DOHH2 (cell line): ENCODE measurements around the gene PTPRN2.

Experiments
- CTCF ChIP-seq: fragments of 200-600 bp; sonication (generic); IDR thresholded peaks from one replicate; pipeline ENCODE4 v1.5.1; 2014; ENCODE audit warnings: antibody characterized with exemption, mild to moderate bottlenecking, low read depth, low read length; ENCODE audit not compliant: poor library complexity, severe bottlenecking
- EZH2phosphoT487 ChIP-seq: fragments of 200-600 bp; sonication (generic); IDR thresholded peaks from 2 replicates; pipeline ENCODE4 v1.6.1; 2017; ENCODE audit warnings: borderline replicate concordance, mild to moderate bottlenecking, antibody characterized with exemption, low read length, moderate library complexity, mixed read lengths

GRCh38 chr7:157947504-157947903, 640.1 kb downstream of the PTPRN2 start:
- TF ChIP-seq CTCF (no peak), EZH2phosphoT487 (no peak)
